ENCODE results near the gene RTEL1.
"Not testable (repeated sequence)": the region's sequence is repeated elsewhere in the genome, so short reads cannot be mapped to it uniquely, and the experiment has no call there.

The RTEL1 gene

DNA sequence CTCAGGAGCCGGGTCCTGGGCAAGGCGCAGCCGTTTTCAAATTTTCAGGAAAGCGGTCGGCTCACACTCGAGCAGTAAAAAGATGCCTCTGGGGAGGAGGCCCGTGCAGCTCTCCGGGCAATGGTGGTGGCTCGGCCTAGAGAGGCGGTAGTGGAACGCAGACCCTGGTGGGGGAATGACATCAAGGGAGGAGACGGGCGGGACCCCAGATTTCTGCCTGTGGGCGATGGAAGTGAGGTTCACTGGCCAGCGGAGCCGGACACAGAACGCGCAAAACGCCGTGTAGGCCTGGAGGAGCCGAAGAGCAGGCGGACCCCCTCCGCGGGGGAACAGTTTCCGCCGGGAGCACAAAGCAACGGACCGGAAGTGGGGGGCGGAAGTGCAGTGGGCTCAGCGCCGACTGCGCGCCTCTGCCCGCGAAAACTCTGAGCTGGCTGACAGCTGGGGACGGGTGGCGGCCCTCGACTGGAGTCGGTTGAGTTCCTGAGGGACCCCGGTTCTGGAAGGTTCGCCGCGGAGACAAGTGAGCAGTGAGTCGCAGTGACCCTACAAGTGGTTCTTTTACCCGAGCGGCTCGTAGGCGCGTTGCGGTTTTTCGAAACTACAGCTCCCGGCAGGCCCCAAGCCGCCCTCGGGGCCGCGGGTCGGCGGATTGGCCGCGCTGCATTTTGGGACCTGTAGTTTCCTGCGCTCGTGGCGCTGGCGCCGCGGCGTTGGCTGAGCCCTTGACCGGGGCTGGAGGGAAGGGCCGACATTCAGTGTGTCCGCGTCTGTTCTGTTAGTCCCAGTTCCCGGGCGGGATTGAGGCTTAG is at the start of gene RTEL1:
Gene RTEL1 (plus strand): TSS at position 376 of the 812 bp plus-strand sequence. CDS start 1,091 bp downstream, outside the sequence.
- Histone ChIP-seq H3K9ac (ENCODE audit: low read depth, low read length) (peak within 1 kb of the TSS; percentile 81), H3K36me3 (ENCODE audit: insufficient read depth, low read length) (0 out of 2 replicates have a peak, but pooled peaks cover 4% of the 10 kb centered on the region), H3K4me1 (ENCODE audit: insufficient read depth, low read length) (peaks cover 7% of the 10 kb centered on the region), H3K9me3 (ENCODE audit: control insufficient read depth, insufficient read depth, low read length) (no peaks in the 10 kb centered on the region)

DNA sequence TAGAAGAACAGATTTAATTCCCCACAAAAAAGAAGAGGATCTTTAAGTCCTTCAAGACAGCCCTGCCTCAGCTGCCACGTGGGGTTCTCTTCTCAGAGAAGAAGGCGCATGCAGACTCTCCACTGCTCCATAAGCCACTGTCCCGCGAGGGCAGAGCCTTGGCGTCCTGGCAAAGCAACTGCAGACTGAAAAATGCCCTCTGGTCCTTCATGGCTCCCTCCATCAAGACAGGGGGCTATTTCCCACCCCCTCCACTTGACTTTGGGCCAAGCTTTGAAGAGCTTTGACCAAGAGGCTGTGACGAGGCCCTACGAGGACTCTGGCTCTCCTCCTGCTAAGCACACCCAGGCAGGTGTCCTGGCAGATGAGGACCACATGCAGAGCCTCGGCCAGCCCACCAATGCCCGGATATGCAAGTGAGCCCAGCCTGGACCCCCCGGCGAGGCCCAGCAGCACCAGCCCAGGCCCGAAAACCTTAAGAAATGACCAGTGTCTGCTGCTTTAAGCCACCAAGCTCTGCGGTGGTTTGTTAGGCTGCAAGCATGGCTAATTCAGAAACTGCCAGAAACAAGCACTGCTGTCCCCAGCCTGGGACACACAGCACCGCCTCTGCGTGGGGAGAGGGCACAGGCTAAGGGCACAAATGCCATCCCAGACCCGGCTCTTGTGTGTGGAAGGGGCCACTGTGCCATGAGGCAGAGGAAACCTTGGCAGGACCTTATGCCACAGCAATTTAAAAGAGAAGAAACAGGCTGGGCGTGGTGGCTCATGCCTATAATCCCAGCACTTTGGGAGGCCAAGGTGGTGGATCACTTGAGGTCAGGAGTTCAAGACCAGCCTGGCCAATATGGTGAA is 47.3 kb upstream of the RTEL1 start:
- no peaks in the 10 kb centered on the region for H3K9me3 ChIP-seq (ENCODE audit: control insufficient read depth, insufficient read depth, low read length)
- no peak overlapping the region for H3K9ac ChIP-seq (ENCODE audit: low read depth, low read length)
- no peaks in the 10 kb centered on the region for H3K36me3 ChIP-seq (ENCODE audit: insufficient read depth, low read length)
- no peaks in the 10 kb centered on the region for H3K4me1 ChIP-seq (ENCODE audit: insufficient read depth, low read length)

DNA sequence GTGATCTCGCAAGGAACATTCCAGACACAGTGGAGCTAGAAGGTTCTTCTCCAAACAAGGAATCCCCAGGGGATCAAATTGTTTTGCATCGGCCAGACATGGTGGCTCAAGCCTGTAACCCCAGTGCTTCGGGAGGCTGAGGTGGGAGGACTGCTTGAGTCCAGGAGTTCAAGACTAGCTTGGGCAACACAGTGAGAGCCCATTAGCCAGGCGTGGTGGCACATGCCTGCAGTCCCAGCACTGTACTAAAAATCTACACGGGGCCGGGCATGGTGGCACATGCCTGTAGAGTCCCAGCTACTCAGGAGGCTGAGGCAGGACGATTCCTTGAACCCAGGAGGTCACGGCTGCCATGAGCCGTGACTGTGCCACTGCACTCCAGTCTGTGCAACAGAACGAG is 46.5 kb upstream of the RTEL1 start:
- Histone ChIP-seq H3K4me1 (ENCODE audit: insufficient read depth, low read length) (no peaks in the 10 kb centered on the region), H3K9ac (ENCODE audit: low read depth, low read length) (no peak overlapping the region), H3K36me3 (ENCODE audit: insufficient read depth, low read length) (no peaks in the 10 kb centered on the region), H3K9me3 (ENCODE audit: control insufficient read depth, insufficient read depth, low read length) (no peaks in the 10 kb centered on the region)

DNA sequence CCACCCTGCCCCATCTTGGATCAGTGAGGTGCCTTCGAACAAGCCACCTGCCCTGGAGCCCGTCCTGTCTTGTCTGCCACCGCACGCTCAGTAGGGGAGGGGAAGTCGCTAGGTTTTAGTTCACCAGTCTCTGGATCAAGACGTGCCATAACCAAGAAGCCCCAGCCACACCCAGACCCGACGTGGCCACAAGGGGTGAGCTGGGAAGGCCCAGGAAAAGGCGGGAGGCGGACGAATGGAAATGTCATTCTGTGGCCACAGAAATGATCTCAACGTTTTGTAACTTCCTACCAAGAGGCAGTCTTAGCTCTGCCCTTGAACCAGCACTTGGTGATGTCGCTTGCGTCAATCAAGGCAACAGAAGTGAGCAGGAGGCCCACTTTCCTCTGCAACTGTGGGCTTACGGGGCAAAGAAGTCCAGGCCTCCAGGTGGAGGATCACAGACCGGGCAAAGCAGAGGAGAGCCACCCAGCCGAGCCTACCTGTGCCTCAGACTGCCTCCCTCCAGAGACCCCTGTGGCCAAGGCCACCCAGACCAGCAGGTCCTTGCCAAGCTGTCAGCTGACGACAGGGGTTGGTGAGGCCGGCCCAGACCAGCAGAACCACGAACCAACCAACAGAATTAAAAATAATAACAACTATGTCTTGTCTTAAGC is 45.7 kb upstream of the RTEL1 start:
- H3K9me3 ChIP-seq (ENCODE audit: control insufficient read depth, insufficient read depth, low read length) = no peaks in the 10 kb centered on the region
- H3K9ac ChIP-seq (ENCODE audit: low read depth, low read length) = no peak overlapping the region
- no peaks in the 10 kb centered on the region for H3K36me3 ChIP-seq (ENCODE audit: insufficient read depth, low read length)
- H3K4me1 ChIP-seq (ENCODE audit: insufficient read depth, low read length) = no peaks in the 10 kb centered on the region

DNA sequence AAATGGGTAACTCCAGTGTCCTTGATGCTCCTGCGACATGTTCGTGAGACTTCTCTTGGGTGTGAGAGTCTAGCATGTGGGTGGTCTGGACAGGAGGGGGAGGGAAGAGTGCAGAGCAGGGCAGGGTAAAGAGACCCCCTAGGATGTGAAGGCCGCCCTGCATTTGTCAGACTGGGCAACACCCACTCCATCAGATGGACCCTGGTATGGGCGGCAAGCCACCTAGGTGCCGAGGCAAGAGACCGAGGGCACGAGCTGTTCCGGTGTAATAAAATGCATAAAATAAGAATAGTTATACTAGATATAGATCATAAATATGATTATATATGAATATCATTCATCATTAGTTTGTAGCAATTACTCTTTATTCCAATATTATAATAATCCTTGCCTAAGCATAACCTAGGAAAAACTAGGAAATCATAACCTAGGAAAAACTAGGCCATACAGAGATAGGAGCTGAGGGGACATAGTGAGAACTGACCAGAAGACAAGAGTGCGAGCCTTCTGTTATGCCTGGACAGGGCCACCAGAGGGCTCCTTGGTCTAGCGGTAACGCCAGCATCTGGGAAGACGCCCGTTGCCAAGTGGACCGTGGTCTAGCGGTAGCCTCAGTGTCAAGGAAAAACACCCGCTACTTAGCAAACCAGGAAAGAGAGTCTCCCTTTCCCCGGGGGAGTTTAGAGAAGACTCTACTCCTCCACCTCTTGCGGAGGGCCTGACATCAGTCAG is 44.1 kb upstream of the RTEL1 start:
- not testable (repeated sequence) for H3K9ac ChIP-seq (ENCODE audit: low read depth, low read length); H3K9me3 ChIP-seq (ENCODE audit: control insufficient read depth, insufficient read depth, low read length); H3K36me3 ChIP-seq (ENCODE audit: insufficient read depth, low read length); H3K4me1 ChIP-seq (ENCODE audit: insufficient read depth, low read length)

DNA sequence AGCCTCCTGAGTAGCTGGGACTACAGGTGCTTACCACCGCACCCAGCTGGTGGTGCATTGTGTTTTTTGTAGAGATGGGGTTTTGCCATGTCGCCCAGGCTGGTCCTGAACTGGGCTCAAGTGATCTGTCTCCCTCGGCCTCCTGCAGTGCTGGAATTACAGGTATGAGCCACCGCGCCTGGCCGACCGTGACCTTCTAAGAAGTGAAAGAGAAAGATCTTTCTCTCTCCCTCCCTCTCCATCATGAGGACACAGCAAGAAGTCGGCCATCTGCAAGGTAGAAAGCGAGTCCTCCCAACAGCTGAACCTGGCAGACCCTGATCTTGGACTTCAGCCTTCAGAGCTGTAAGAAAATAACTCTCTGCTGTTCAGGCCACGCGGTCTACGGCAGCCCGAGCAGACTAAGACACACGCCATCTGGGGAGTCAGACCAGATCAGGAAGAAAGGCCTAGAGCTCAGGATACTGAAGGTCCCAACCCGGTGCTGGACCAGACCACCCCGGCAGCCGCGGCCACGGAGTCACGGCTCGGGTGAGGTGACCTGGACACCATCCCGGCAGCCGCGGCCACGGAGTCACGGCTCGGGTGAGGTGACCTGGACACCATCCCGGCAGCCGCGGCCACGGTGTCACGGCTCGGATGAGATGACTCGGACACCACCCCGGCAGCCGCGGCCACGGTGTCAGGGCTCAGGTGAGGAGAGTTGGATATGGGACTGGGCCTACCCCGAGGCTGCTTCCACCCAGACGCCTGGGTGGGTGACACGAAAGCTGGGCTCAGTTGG is 40.8 kb upstream of the RTEL1 start:
- no peaks in the 10 kb centered on the region for H3K9me3 ChIP-seq (ENCODE audit: control insufficient read depth, insufficient read depth, low read length)
- no peaks in the 10 kb centered on the region for H3K36me3 ChIP-seq (ENCODE audit: insufficient read depth, low read length)
- H3K9ac ChIP-seq (ENCODE audit: low read depth, low read length) = no peak overlapping the region
- H3K4me1 ChIP-seq (ENCODE audit: insufficient read depth, low read length) = no peaks in the 10 kb centered on the region

DNA sequence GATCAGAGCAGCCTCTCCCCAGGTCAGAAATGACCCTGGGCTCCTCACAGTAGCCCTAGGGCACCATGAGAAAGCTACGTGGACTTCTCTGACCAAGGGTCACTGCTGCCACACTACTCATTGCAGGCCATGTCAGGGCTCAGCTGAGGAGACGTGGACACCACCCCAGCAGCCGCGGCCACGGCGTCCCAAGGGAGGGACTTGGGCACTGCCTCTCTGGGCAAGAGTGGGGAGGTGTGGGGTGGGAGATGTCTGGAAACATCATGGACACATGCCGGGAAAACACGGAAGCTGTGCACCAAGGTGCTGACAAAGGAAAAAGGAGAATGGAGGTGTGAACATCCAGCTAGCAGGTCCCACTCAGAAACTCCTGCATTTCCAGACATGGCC is 40.2 kb upstream of the RTEL1 start:
- Histone ChIP-seq H3K9ac (ENCODE audit: low read depth, low read length) (no peak overlapping the region), H3K4me1 (ENCODE audit: insufficient read depth, low read length) (no peaks in the 10 kb centered on the region), H3K9me3 (ENCODE audit: control insufficient read depth, insufficient read depth, low read length) (no peaks in the 10 kb centered on the region), H3K36me3 (ENCODE audit: insufficient read depth, low read length) (no peaks in the 10 kb centered on the region)

DNA sequence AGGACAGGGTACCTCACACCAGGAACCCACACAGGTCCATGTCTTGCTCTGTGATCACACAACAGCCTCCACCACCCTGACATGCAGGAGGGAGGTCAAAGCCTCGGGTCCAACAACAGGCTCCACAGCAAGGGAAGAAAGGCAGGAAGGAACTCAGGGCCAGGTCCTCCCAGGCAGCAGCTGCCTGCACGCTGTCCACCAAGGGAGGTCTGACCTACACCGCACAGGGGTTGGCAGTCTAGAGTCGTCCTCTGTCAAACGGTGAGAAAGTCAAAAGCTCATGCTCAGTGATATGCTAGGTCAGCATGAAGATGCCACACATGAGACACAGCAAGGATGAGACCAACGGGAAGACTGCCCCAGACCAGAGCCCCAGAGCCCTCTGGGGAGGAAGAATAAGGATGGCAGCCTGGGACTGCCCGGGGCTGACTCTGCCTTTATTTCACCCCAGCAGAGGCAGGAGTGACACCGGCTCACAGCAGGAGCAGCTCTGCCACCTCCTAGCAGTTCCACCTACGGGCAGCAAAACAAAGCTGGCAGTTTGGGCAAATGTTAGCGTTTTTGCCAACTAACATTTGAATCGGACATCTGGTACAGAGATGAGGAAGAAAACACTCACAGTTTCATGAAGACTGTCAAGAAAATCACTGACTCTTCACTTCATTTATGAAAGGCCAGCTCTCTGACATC is 39.7 kb upstream of the RTEL1 start:
- H3K9me3 ChIP-seq (ENCODE audit: control insufficient read depth, insufficient read depth, low read length) = no peaks in the 10 kb centered on the region
- H3K4me1 ChIP-seq (ENCODE audit: insufficient read depth, low read length) = no peaks in the 10 kb centered on the region
- H3K9ac ChIP-seq (ENCODE audit: low read depth, low read length) = no peak overlapping the region
- H3K36me3 ChIP-seq (ENCODE audit: insufficient read depth, low read length) = no peaks in the 10 kb centered on the region

DNA sequence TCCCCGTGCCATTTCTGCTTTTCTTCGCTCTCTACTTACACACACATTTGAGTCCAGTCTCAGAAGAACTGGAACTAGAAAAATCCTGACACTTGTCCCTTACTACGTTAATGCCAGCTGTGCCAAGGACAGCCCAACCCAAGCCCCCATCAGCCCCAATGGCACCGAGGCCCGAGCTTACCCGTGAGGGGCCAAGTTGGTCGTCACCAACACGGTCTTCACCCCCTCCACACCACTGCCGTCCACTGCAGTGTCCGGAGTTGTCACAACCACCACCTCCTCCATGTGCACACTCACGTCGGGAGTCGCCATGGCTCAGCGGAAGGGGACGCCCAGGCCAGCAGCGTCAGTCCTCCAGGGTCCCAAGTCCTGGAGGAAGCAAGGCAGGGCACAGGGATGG is 39.0 kb upstream of the RTEL1 start:
- no peaks in the 10 kb centered on the region for H3K36me3 ChIP-seq (ENCODE audit: insufficient read depth, low read length)

GRCh38 chr20:63619505-63619904 is 38.6 kb upstream of the RTEL1 start:
- Histone ChIP-seq H3K9me3 (ENCODE audit: control insufficient read depth, insufficient read depth, low read length) (no peaks in the 10 kb centered on the region), H3K4me1 (ENCODE audit: insufficient read depth, low read length) (no peaks in the 10 kb centered on the region), H3K9ac (ENCODE audit: low read depth, low read length) (no peak overlapping the region), H3K36me3 (ENCODE audit: insufficient read depth, low read length) (no peaks in the 10 kb centered on the region)

More for the DNA sequence above, 39.0 kb upstream of the RTEL1 start:
- Histone ChIP-seq H3K9ac (ENCODE audit: low read depth, low read length) (no peak overlapping the region), H3K9me3 (ENCODE audit: control insufficient read depth, insufficient read depth, low read length) (no peaks in the 10 kb centered on the region), H3K4me1 (ENCODE audit: insufficient read depth, low read length) (no peaks in the 10 kb centered on the region)

DNA sequence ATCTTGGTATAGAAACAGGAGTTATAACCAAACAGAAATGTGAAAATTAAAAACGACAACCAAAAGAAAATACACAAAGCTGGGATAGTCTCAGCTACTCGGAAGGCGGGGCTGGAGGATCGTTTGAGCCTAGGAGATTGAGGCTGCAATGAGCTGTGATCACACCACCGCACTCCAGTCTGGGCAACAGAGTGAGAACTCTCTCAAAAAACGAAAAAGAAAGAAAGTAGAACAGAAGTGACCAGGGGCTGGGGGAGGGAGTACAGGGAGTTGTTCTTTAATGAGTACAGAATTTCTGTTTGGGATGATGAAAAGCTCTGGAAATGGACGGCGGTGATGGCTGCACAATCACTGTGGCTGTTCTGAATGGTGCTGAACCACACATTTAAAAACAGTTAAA is 37.1 kb upstream of the RTEL1 start:
- no peaks in the 10 kb centered on the region for H3K36me3 ChIP-seq (ENCODE audit: insufficient read depth, low read length)
- H3K4me1 ChIP-seq (ENCODE audit: insufficient read depth, low read length) = 0 out of 2 replicates have a peak, but pooled peaks cover 3% of the 10 kb centered on the region
- no peaks in the 10 kb centered on the region for H3K9me3 ChIP-seq (ENCODE audit: control insufficient read depth, insufficient read depth, low read length)
- H3K9ac ChIP-seq (ENCODE audit: low read depth, low read length) = no peak overlapping the region

GRCh38 chr20:63622096-63622495 is 36.0 kb upstream of the RTEL1 start:
- Histone ChIP-seq H3K4me1 (ENCODE audit: insufficient read depth, low read length) (0 out of 2 replicates have a peak, but pooled peaks cover 3% of the 10 kb centered on the region), H3K9me3 (ENCODE audit: control insufficient read depth, insufficient read depth, low read length) (no peaks in the 10 kb centered on the region), H3K36me3 (ENCODE audit: insufficient read depth, low read length) (no peaks in the 10 kb centered on the region), H3K9ac (ENCODE audit: low read depth, low read length) (no peak overlapping the region)

GRCh38 chr20:63622732-63623131 is 35.4 kb upstream of the RTEL1 start:
- 0 out of 2 replicates have a peak, but pooled peaks cover 3% of the 10 kb centered on the region for H3K4me1 ChIP-seq (ENCODE audit: insufficient read depth, low read length)
- no peak overlapping the region for H3K9ac ChIP-seq (ENCODE audit: low read depth, low read length)
- no peaks in the 10 kb centered on the region for H3K36me3 ChIP-seq (ENCODE audit: insufficient read depth, low read length)
- H3K9me3 ChIP-seq (ENCODE audit: control insufficient read depth, insufficient read depth, low read length) = no peaks in the 10 kb centered on the region

All from ES-I3 (cell line).